HepG2 (cell line): ENCODE measurements around the gene TK1. TPM values are rescaled to one million over a fixed set of nuclear protein-coding genes. Genes with fewer than 3 reads are reported as not detected.

Experiments
- ADNP ChIP-seq: sonication (generic); formaldehyde crosslinking; IDR thresholded peaks from 2 replicates; pipeline ENCODE4 v1.4.0; 2020; ENCODE audit warnings: missing genetic modification reagents
- BRCA1 ChIP-seq: sonication (generic); formaldehyde crosslinking; IDR thresholded peaks from 2 replicates; pipeline ENCODE4 v1.4.0; 2020; ENCODE audit warnings: missing genetic modification reagents
- CBX5 ChIP-seq: sonication (generic); formaldehyde crosslinking; IDR thresholded peaks from 2 replicates; pipeline ENCODE4 v1.4.0; 2020; ENCODE audit warnings: missing genetic modification reagents, borderline replicate concordance
- CCDC6 ChIP-seq: sonication (generic); formaldehyde crosslinking; IDR thresholded peaks from 2 replicates; pipeline ENCODE4 v1.8.1; 2022; ENCODE audit warnings: mild to moderate bottlenecking, missing genetic modification reagents, moderate library complexity
- GATA4 ChIP-seq: sonication (generic); IDR thresholded peaks from 2 replicates; pipeline ENCODE4 v1.6.1; 2016; ENCODE audit warnings: antibody characterized with exemption, low read depth, borderline replicate concordance
- HOXA3 ChIP-seq: sonication (generic); formaldehyde crosslinking; IDR thresholded peaks from 2 replicates; pipeline ENCODE4 v1.5.0; 2020; ENCODE audit warnings: missing genetic modification reagents
- ISL2 ChIP-seq: sonication (generic); formaldehyde crosslinking; IDR thresholded peaks from 2 replicates; pipeline ENCODE4 v1.5.0; 2020; ENCODE audit warnings: missing genetic modification reagents
- MED8 ChIP-seq: sonication (generic); formaldehyde crosslinking; IDR thresholded peaks from 2 replicates; pipeline ENCODE4 v1.8.1; 2023; ENCODE audit warnings: mild to moderate bottlenecking, missing genetic modification reagents; ENCODE audit not compliant: insufficient replicate concordance
- MYNN ChIP-seq: sonication (generic); formaldehyde crosslinking; IDR thresholded peaks from 2 replicates; pipeline ENCODE4 v1.4.0; 2020; ENCODE audit warnings: mild to moderate bottlenecking, low read depth, missing genetic modification reagents
- RBM22 ChIP-seq: fragments of 200-400 bp; formaldehyde crosslinking; optimal IDR thresholded peaks from 2 replicates; pipeline ENCODE3; 2017; ENCODE audit warnings: mild to moderate bottlenecking, low read length, moderate library complexity
- SOX13 ChIP-seq, 3 experiments: fragments of 450-650 bp in 1 of 3; sonication (generic) in 1 of 3; formaldehyde crosslinking in 1 of 3; IDR thresholded peaks in 2 of 3; conservative IDR thresholded peaks in 1 of 3; 2 replicates each; pipeline versions ENCODE4 v1.5.0 to v1.6.1; 2016 to 2020; ENCODE audit warnings: antibody characterized with exemption in 1 of 3, mild to moderate bottlenecking in 1 of 3, missing compliant biosample characterization in 1 of 3, missing genetic modification reagents in 1 of 3, moderate library complexity in 1 of 3
- SP5 ChIP-seq: IDR thresholded peaks from 2 replicates; pipeline ENCODE4 v1.6.1; 2016; ENCODE audit warnings: low read depth, borderline replicate concordance
- ZMYM3 ChIP-seq: sonication (generic); formaldehyde crosslinking; IDR thresholded peaks from 2 replicates; pipeline ENCODE4 v1.5.1; 2020; ENCODE audit warnings: mild to moderate bottlenecking, missing genetic modification reagents
- ZNF251 ChIP-seq: sonication (generic); formaldehyde crosslinking; IDR thresholded peaks from 2 replicates; pipeline ENCODE4 v1.9.0; 2021; ENCODE audit warnings: mild to moderate bottlenecking, missing genetic modification reagents
- ZNF451 ChIP-seq: sonication (generic); formaldehyde crosslinking; IDR thresholded peaks from 2 replicates; pipeline ENCODE4 v1.5.0; 2020; ENCODE audit warnings: mild to moderate bottlenecking, missing genetic modification reagents
- ZNF749 ChIP-seq: sonication (generic); formaldehyde crosslinking; IDR thresholded peaks from 2 replicates; pipeline ENCODE4 v1.8.0; 2022; ENCODE audit warnings: mild to moderate bottlenecking, missing genetic modification reagents, moderate library complexity, borderline replicate concordance
- ZNF776 ChIP-seq: sonication (generic); formaldehyde crosslinking; IDR thresholded peaks from 2 replicates; pipeline ENCODE4 v1.4.0; 2020; ENCODE audit warnings: mild to moderate bottlenecking, missing genetic modification reagents
- ZNF777 ChIP-seq: sonication (generic); formaldehyde crosslinking; IDR thresholded peaks from 2 replicates; pipeline ENCODE4 v1.4.0; 2020; ENCODE audit warnings: missing genetic modification reagents
- ZNF790 ChIP-seq: sonication (generic); formaldehyde crosslinking; IDR thresholded peaks from 2 replicates; pipeline ENCODE4 v1.8.0; 2022; ENCODE audit warnings: missing genetic modification reagents, mild to moderate bottlenecking, borderline replicate concordance
- polyA plus RNA-seq, 8 experiments: library from polyadenylated mRNA; depleted of rRNA in 3 of 8; stranded (reverse) in 7 of 8; unstranded in 1 of 8; fragments of >200 nt; fragmentation: Illumina TruSeq in 4 of 8; extraction: Trizol in 4 of 8; gene quantifications; 2 replicates each; pipeline versions ENCODE4 v1.2.1 to v1.2.3, GENCODE V29; 2011 to 2016; ENCODE audit warnings: low read depth in 4 of 8, missing spikeins in 1 of 8, mixed read lengths in 1 of 8; ENCODE audit not compliant: insufficient read depth in 1 of 8
- total RNA-seq, 5 experiments: library from RNA; depleted of rRNA; stranded (reverse); fragments of >200 nt; fragmentation: Illumina TruSeq; extraction: Trizol; gene quantifications; 2 replicates each; pipeline ENCODE4 v1.2.3, GENCODE V29; 2016; ENCODE audit warnings: low read depth in 1 of 5
- TF ChIP-seq, protein P1 (sequence below): sonication (generic); formaldehyde crosslinking; IDR thresholded peaks from 2 replicates; pipeline ENCODE4 v1.4.0; 2020; ENCODE audit warnings: mild to moderate bottlenecking, missing genetic modification reagents
- TF ChIP-seq, protein P2 (sequence below): sonication (generic); formaldehyde crosslinking; IDR thresholded peaks from 2 replicates; pipeline ENCODE4 v1.5.1; 2020; ENCODE audit warnings: missing genetic modification reagents, mild to moderate bottlenecking, borderline replicate concordance
- TF ChIP-seq, protein P3 (sequence below): sonication (generic); formaldehyde crosslinking; IDR thresholded peaks from 2 replicates; pipeline ENCODE4 v1.5.0; 2020; ENCODE audit warnings: missing genetic modification reagents
- TF ChIP-seq, protein P4 (sequence below): sonication (generic); formaldehyde crosslinking; IDR thresholded peaks from 2 replicates; pipeline ENCODE4 v1.5.0; 2020; ENCODE audit warnings: missing genetic modification reagents

TK1 gene
- total and polyA plus RNA-seq, 2 of the 13 experiments (the other 11 are each of a cell fraction or from before 2014, with no cell fraction given) = 45.0 to 96.0 TPM

DNA sequence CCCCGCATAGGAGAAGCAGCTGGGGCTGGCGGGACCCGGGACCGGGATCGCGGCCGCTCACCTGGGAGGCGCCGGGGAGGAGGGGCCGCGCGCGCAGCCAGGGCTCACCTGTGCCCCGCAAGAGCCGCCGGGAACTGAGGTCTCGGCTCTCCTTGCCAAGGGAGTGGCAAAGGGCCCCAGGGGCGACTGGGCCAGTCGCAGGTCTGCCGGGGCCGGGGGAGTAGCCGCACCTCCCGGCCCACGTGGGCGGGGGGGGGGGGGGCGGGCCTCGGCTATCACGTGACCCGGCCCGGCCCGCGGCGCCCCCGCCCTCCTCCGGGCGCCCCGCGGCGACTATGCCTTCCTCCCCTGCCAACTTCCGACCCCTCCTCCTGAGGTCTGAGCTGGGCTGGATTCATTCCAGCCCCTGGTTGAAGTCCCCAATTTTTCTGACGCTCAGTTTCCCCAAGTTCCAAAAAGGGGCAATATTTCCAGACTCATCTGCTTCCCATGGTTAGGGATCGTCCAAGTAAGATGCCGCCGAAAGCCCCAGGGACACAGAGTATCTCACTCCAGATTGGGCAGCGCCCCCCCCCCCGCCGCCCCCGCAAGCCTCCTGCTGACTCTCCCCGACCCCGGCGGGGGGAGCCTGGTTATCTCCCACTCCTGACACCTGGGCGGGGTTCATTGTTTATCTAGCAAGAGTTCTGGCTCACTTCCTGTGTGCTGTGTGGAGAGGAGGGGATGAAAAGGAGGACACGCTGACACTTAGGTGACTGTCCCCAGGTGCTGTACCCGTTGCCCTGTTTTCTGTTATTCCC is 58.1 kb downstream of the TK1 start, which contains the start of gene TMC6 (continued):
- no peak for TF ChIP-seq ZNF776
- no peak; the same call in 1 of the 2 replicates for TF ChIP-seq ZNF790 (CRISPR knock-in tag)
- peak; percentile 38 for TF ChIP-seq HOXA3 (CRISPR knock-in tag)
- no peak for TF ChIP-seq ZNF251 (CRISPR knock-in tag)
- TF ChIP-seq MYNN (CRISPR knock-in tag) = no peak; the same call in 1 of the 2 replicates
- TF ChIP-seq SOX13 (IDR thresholded peaks at IDR 0.05) = 0 out of 2 replicates have a peak, but pooled peaks have one; percentile 42
- peak in 1 of 2 experiments; percentile 43; a peak in 1 of 4 replicates for TF ChIP-seq SOX13 (CRISPR knock-in tag; conservative IDR thresholded peaks at IDR 0.05 in 1 of 2, IDR thresholded peaks at IDR 0.05 in 1 of 2)
- TF ChIP-seq BRCA1 = no peak
- TF ChIP-seq ZNF451 (CRISPR knock-in tag) = no peak
- TF ChIP-seq, protein P1, sequence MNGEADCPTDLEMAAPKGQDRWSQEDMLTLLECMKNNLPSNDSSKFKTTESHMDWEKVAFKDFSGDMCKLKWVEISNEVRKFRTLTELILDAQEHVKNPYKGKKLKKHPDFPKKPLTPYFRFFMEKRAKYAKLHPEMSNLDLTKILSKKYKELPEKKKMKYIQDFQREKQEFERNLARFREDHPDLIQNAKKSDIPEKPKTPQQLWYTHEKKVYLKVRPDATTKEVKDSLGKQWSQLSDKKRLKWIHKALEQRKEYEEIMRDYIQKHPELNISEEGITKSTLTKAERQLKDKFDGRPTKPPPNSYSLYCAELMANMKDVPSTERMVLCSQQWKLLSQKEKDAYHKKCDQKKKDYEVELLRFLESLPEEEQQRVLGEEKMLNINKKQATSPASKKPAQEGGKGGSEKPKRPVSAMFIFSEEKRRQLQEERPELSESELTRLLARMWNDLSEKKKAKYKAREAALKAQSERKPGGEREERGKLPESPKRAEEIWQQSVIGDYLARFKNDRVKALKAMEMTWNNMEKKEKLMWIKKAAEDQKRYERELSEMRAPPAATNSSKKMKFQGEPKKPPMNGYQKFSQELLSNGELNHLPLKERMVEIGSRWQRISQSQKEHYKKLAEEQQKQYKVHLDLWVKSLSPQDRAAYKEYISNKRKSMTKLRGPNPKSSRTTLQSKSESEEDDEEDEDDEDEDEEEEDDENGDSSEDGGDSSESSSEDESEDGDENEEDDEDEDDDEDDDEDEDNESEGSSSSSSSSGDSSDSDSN = peak; percentile 25; the same call in 1 of the 2 replicates
- peak; percentile 22; the same call in 1 of the 2 replicates for TF ChIP-seq CBX5 (CRISPR knock-in tag)
- no peak for TF ChIP-seq ZNF749 (CRISPR knock-in tag)
- TF ChIP-seq GATA4 = peak; percentile 21; the same call in 1 of the 2 replicates
- TF ChIP-seq, protein P2, sequence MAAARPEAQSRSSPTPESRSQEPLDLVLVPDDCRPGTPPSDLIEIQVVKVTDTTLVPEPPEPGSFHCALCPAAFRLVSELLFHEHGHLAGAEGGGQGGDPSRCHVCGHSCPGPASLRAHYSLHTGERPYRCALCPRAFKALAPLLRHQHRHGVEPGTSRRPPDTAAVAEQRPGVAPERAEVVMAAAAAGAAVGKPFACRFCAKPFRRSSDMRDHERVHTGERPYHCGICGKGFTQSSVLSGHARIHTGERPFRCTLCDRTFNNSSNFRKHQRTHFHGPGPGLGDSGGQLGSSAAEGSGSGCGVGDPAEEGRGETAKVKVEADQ = no peak
- no peak for TF ChIP-seq RBM22
- TF ChIP-seq ADNP (CRISPR knock-in tag) = no peak
- no peak for TF ChIP-seq ZMYM3
- TF ChIP-seq, protein P3, sequence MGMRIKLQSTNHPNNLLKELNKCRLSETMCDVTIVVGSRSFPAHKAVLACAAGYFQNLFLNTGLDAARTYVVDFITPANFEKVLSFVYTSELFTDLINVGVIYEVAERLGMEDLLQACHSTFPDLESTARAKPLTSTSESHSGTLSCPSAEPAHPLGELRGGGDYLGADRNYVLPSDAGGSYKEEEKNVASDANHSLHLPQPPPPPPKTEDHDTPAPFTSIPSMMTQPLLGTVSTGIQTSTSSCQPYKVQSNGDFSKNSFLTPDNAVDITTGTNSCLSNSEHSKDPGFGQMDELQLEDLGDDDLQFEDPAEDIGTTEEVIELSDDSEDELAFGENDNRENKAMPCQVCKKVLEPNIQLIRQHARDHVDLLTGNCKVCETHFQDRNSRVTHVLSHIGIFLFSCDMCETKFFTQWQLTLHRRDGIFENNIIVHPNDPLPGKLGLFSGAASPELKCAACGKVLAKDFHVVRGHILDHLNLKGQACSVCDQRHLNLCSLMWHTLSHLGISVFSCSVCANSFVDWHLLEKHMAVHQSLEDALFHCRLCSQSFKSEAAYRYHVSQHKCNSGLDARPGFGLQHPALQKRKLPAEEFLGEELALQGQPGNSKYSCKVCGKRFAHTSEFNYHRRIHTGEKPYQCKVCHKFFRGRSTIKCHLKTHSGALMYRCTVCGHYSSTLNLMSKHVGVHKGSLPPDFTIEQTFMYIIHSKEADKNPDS (CRISPR knock-in tag) = peak; percentile 81; the same call in 1 of the 2 replicates
- TF ChIP-seq, protein P4, sequence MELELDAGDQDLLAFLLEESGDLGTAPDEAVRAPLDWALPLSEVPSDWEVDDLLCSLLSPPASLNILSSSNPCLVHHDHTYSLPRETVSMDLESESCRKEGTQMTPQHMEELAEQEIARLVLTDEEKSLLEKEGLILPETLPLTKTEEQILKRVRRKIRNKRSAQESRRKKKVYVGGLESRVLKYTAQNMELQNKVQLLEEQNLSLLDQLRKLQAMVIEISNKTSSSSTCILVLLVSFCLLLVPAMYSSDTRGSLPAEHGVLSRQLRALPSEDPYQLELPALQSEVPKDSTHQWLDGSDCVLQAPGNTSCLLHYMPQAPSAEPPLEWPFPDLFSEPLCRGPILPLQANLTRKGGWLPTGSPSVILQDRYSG (CRISPR knock-in tag) = no peak
- TF ChIP-seq MED8 = no peak
- TF ChIP-seq ZNF777 (CRISPR knock-in tag) = no peak
- peak; percentile 75; the same call in 1 of the 2 replicates for TF ChIP-seq CCDC6 (CRISPR knock-in tag)
- TF ChIP-seq ISL2 (CRISPR knock-in tag) = no peak
- peak; percentile 91 for TF ChIP-seq SP5 (CRISPR knock-in tag)
